K562 (cell line): ENCODE measurements around the gene SLC25A45. TPM values are rescaled to one million over a fixed set of nuclear protein-coding genes. Genes with fewer than 3 reads are reported as not detected.

ENCODE experiments used
- CTBP1 ChIP-seq: fragments of 450-650 bp; IDR thresholded peaks from 2 replicates; pipeline ENCODE4 v1.6.1; 2016; ENCODE audit warnings: borderline replicate concordance
- EGR1 ChIP-seq: fragments of 450-650 bp; conservative IDR thresholded peaks from 2 replicates; pipeline ENCODE4 v1.6.1; 2017; ENCODE audit warnings: mild to moderate bottlenecking
- ETV5 ChIP-seq: sonication (generic); formaldehyde crosslinking; IDR thresholded peaks from 2 replicates; pipeline ENCODE4 v1.4.0; 2020; ENCODE audit warnings: low read depth, mild to moderate bottlenecking, missing genetic modification reagents
- FOXJ2 ChIP-seq: fragments of 200-800 bp; sonication (Bioruptor generic); IDR thresholded peaks from 2 replicates; pipeline ENCODE4 v1.6.1; 2016; ENCODE audit warnings: missing genetic modification characterization, missing compliant biosample characterization
- HDAC1 ChIP-seq, 2 experiments: fragments of 450-650 bp; IDR thresholded peaks; 2 replicates each; pipeline ENCODE4 v1.6.1; 2016 to 2017; ENCODE audit warnings: inconsistent platforms in 1 of 2, mild to moderate bottlenecking in 1 of 2, moderate library complexity in 1 of 2
- HIVEP1 ChIP-seq: fragments of 250-450 bp; sonication (Bioruptor Pico); IDR thresholded peaks from 2 replicates; pipeline ENCODE4 v1.4.0; 2020; ENCODE audit warnings: mild to moderate bottlenecking
- POLR2AphosphoS5 ChIP-seq: IDR thresholded peaks from 2 replicates; pipeline ENCODE4 v1.6.1; 2011; ENCODE audit warnings: mild to moderate bottlenecking, low read depth, low read length, moderate library complexity; ENCODE audit not compliant: control insufficient read depth, insufficient read depth
- RB1 ChIP-seq: fragments of 450-650 bp; IDR thresholded peaks from 2 replicates; pipeline ENCODE4 v1.6.1; 2017; ENCODE audit warnings: low read depth, mild to moderate bottlenecking
- SNRNP70 ChIP-seq: fragments of 200-400 bp; formaldehyde crosslinking; optimal IDR thresholded peaks from 2 replicates; pipeline ENCODE3; 2017; ENCODE audit warnings: low read depth, low read length
- TGIF2 ChIP-seq: sonication (generic); formaldehyde crosslinking; IDR thresholded peaks from 2 replicates; pipeline ENCODE4 v1.8.1; 2022; ENCODE audit warnings: mild to moderate bottlenecking, missing genetic modification reagents, moderate library complexity
- ZC3H8 ChIP-seq: fragments of 450-650 bp; IDR thresholded peaks from 2 replicates; pipeline ENCODE4 v1.6.1; 2017
- ZEB2 ChIP-seq: fragments of 450-650 bp; IDR thresholded peaks from 2 replicates; pipeline ENCODE4 v1.6.1; 2016
- ZNF561 ChIP-seq: fragments of 450-650 bp; formaldehyde crosslinking; conservative IDR thresholded peaks from 2 replicates; pipeline ENCODE4 v1.4.0; 2020; ENCODE audit warnings: mild to moderate bottlenecking, moderate library complexity
- ZSCAN29 ChIP-seq: fragments of 450-650 bp; IDR thresholded peaks from 2 replicates; pipeline ENCODE4 v1.6.1; 2017
- polyA plus RNA-seq, 8 experiments: library from polyadenylated mRNA; depleted of rRNA in 4 of 8; stranded (reverse) in 5 of 8; unstranded in 3 of 8; fragments of >200 nt; fragmentation: Nextera tagmentation in 2 of 8; fragmentation: Illumina TruSeq in 1 of 8; extraction: Ambion mirVana in 2 of 8; extraction: Trizol in 1 of 8; gene quantifications; 2 replicates each; pipeline versions ENCODE4 v1.2.1 to v1.2.3, GENCODE V29; 2011 to 2014; ENCODE audit warnings: inconsistent platforms in 1 of 8, missing spikeins in 1 of 8
- total RNA-seq, 7 experiments: library from RNA; depleted of rRNA in 6 of 7; stranded (reverse); fragments of >200 nt in 6 of 7; fragmentation: Illumina TruSeq in 2 of 7; extraction: Trizol in 2 of 7; gene quantifications; 2 replicates each; pipeline versions ENCODE4 v1.2.1 to v1.2.3, GENCODE V29; 2011 to 2021; ENCODE audit warnings: low replicate concordance in 1 of 7
- TF ChIP-seq, protein P1 (sequence below): fragments of 450-650 bp; IDR thresholded peaks from 2 replicates; pipeline ENCODE4 v1.6.1; 2017; ENCODE audit warnings: mild to moderate bottlenecking, moderate library complexity
- TF ChIP-seq, protein P2 (sequence below): sonication (generic); formaldehyde crosslinking; IDR thresholded peaks from 2 replicates; pipeline ENCODE4 v1.8.0; 2023; ENCODE audit warnings: missing genetic modification reagents, mild to moderate bottlenecking, borderline replicate concordance
- TF ChIP-seq, protein P3 (sequence below): fragments of 250-450 bp; sonication (Bioruptor Pico); IDR thresholded peaks from 2 replicates; pipeline ENCODE4 v1.6.1; 2021; ENCODE audit warnings: mild to moderate bottlenecking
- TF ChIP-seq, protein P4 (sequence below): fragments of 450-650 bp; IDR thresholded peaks from one replicate; pipeline ENCODE4 v1.6.1; 2018; ENCODE audit warnings: mild to moderate bottlenecking, moderate library complexity; ENCODE audit not compliant: partially characterized antibody

The SLC25A45 gene
- total and polyA plus RNA-seq, 9 of the 15 experiments (the other 6 are each of a cell fraction or from before 2014, with no cell fraction given) = 0.15 to 2.3 (median 0.68) TPM

DNA sequence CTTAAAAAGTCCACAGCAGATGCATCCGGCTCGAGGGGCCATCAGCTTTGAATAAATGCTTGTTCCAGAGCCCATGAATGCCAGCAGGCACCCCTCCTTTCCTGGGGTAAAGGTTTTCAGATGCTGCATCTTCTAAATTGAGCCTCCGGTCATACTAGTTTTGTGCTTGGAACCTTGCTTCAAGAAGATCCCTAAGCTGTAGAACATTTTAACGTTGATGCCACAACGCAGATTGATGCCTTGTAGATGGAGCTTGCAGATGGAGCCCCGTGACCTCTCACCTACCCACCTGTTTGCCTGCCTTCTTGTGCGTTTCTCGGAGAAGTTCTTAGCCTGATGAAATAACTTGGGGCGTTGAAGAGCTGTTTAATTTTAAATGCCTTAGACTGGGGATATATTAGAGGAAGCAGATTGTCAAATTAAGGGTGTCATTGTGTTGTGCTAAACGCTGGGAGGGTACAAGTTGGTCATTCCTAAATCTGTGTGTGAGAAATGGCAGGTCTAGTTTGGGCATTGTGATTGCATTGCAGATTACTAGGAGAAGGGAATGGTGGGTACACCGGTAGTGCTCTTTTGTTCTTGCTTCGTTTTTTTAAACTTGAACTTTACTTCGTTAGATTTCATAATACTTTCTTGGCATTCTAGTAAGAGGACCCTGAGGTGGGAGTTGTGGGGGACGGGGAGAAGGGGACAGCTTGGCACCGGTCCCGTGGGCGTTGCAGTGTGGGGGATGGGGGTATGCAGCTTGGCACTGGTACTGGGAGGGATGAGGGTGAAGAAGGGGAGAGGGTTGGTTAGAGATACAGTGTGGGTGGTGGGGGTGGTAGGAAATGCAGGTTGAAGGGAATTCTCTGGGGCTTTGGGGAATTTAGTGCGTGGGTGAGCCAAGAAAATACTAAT lies 42.0 kb upstream of the SLC25A45 start (continued):
- TF ChIP-seq, protein P1, sequence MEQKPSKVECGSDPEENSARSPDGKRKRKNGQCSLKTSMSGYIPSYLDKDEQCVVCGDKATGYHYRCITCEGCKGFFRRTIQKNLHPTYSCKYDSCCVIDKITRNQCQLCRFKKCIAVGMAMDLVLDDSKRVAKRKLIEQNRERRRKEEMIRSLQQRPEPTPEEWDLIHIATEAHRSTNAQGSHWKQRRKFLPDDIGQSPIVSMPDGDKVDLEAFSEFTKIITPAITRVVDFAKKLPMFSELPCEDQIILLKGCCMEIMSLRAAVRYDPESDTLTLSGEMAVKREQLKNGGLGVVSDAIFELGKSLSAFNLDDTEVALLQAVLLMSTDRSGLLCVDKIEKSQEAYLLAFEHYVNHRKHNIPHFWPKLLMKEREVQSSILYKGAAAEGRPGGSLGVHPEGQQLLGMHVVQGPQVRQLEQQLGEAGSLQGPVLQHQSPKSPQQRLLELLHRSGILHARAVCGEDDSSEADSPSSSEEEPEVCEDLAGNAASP = no peak
- TF ChIP-seq ZSCAN29 = peak; percentile 16; the same call in 1 of the 2 replicates
- no peak for TF ChIP-seq HIVEP1 (CRISPR knock-in tag)
- TF ChIP-seq EGR1 = peak; percentile 88
- TF ChIP-seq POLR2AphosphoS5 = peak; percentile 80
- TF ChIP-seq TGIF2 (CRISPR knock-in tag) = peak; percentile 23; the same call in 1 of the 2 replicates
- no peak for TF ChIP-seq ZC3H8
- TF ChIP-seq SNRNP70 = peak; percentile 84
- TF ChIP-seq, protein P2, sequence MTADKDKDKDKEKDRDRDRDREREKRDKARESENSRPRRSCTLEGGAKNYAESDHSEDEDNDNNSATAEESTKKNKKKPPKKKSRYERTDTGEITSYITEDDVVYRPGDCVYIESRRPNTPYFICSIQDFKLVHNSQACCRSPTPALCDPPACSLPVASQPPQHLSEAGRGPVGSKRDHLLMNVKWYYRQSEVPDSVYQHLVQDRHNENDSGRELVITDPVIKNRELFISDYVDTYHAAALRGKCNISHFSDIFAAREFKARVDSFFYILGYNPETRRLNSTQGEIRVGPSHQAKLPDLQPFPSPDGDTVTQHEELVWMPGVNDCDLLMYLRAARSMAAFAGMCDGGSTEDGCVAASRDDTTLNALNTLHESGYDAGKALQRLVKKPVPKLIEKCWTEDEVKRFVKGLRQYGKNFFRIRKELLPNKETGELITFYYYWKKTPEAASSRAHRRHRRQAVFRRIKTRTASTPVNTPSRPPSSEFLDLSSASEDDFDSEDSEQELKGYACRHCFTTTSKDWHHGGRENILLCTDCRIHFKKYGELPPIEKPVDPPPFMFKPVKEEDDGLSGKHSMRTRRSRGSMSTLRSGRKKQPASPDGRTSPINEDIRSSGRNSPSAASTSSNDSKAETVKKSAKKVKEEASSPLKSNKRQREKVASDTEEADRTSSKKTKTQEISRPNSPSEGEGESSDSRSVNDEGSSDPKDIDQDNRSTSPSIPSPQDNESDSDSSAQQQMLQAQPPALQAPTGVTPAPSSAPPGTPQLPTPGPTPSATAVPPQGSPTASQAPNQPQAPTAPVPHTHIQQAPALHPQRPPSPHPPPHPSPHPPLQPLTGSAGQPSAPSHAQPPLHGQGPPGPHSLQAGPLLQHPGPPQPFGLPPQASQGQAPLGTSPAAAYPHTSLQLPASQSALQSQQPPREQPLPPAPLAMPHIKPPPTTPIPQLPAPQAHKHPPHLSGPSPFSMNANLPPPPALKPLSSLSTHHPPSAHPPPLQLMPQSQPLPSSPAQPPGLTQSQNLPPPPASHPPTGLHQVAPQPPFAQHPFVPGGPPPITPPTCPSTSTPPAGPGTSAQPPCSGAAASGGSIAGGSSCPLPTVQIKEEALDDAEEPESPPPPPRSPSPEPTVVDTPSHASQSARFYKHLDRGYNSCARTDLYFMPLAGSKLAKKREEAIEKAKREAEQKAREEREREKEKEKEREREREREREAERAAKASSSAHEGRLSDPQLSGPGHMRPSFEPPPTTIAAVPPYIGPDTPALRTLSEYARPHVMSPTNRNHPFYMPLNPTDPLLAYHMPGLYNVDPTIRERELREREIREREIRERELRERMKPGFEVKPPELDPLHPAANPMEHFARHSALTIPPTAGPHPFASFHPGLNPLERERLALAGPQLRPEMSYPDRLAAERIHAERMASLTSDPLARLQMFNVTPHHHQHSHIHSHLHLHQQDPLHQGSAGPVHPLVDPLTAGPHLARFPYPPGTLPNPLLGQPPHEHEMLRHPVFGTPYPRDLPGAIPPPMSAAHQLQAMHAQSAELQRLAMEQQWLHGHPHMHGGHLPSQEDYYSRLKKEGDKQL (CRISPR knock-in tag) = no peak; the same call in 1 of the 2 replicates
- TF ChIP-seq ETV5 (CRISPR knock-in tag) = no peak
- no peak for TF ChIP-seq RB1
- TF ChIP-seq ZEB2 = no peak
- 0 out of 2 replicates have a peak, but pooled peaks have one; percentile 9 for TF ChIP-seq CTBP1
- TF ChIP-seq, protein P3, sequence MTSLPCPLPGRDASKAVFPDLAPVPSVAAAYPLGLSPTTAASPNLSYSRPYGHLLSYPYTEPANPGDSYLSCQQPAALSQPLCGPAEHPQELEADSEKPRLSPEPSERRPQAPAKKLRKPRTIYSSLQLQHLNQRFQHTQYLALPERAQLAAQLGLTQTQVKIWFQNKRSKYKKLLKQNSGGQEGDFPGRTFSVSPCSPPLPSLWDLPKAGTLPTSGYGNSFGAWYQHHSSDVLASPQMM (CRISPR knock-in tag) = no peak
- no peak for TF ChIP-seq ZNF561 (CRISPR knock-in tag)
- 0 out of 4 replicates have a peak, but pooled peaks of 1 of the 2 experiments have one; percentile 52 for TF ChIP-seq HDAC1 (IDR thresholded peaks at IDR 0.05)
- TF ChIP-seq, protein P4, sequence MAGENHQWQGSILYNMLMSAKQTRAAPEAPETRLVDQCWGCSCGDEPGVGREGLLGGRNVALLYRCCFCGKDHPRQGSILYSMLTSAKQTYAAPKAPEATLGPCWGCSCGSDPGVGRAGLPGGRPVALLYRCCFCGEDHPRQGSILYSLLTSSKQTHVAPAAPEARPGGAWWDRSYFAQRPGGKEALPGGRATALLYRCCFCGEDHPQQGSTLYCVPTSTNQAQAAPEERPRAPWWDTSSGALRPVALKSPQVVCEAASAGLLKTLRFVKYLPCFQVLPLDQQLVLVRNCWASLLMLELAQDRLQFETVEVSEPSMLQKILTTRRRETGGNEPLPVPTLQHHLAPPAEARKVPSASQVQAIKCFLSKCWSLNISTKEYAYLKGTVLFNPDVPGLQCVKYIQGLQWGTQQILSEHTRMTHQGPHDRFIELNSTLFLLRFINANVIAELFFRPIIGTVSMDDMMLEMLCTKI = no peak
- TF ChIP-seq FOXJ2 (tag) = no peak
